Cardiac muscle cell (in vitro differentiated cells and primary cell): ENCODE data around the gene TRIM33. TPM values are rescaled to one million over a fixed set of nuclear protein-coding genes. Genes with fewer than 3 reads are reported as not detected.
"Not testable (repeated sequence)": the region's sequence is repeated elsewhere in the genome, so short reads cannot be mapped to it uniquely, and the experiment has no call there.

Experiments used
- DNase-seq, 2 donors: peaks; one replicate each; pipeline versions ENCODE4 v3.0.0 to v3.0.0-alpha.2; 2010 to 2017; ENCODE audit warnings: low read depth in 1 of 2, low spot score in 1 of 2
- H3K27ac ChIP-seq: fragments of 200-600 bp; sonication (generic); 2 replicates; pipeline ENCODE4 v1.5.1; 2016
- H3K27me3 ChIP-seq: fragments of 200-600 bp; sonication (generic); 2 replicates; pipeline ENCODE4 v1.6.0; 2016; ENCODE audit warnings: control low read depth
- H3K36me3 ChIP-seq: fragments of 200-600 bp; sonication (generic); 2 replicates; pipeline ENCODE4 v1.5.1; 2016; ENCODE audit warnings: control low read depth
- H3K4me1 ChIP-seq: fragments of 200-600 bp; sonication (generic); 2 replicates; pipeline ENCODE4 v1.8.1; 2017; ENCODE audit warnings: low read depth, mild to moderate bottlenecking, mixed run types
- H3K4me3 ChIP-seq: fragments of 200-600 bp; sonication (generic); 2 replicates; pipeline ENCODE4 v1.5.1; 2016; ENCODE audit warnings: mild to moderate bottlenecking
- H3K9me3 ChIP-seq: fragments of 200-600 bp; sonication (generic); 2 replicates; pipeline ENCODE4 v1.5.1; 2017; ENCODE audit warnings: low read depth, mild to moderate bottlenecking, control low read depth
- polyA plus RNA-seq: library from polyadenylated mRNA; unstranded; fragments of >200 nt; fragmentation: Nextera tagmentation; extraction: Ambion mirVana; gene quantifications from 2 replicates; pipeline ENCODE4 v1.2.1, GENCODE V29; 2016
- total RNA-seq: library from RNA; depleted of rRNA; stranded (reverse); fragments of >200 nt; gene quantifications from 2 replicates; pipeline ENCODE4 v1.2.3, GENCODE V29; 2016
- TF ChIP-seq, protein P1 (sequence below): IDR thresholded peaks from 2 replicates; pipeline ENCODE4 v1.5.1; 2012; ENCODE audit warnings: low read depth, mild to moderate bottlenecking, low read length

The TRIM33 gene
- total and polyA plus RNA-seq, 2 experiments from 2014 or later: 32.2 to 40.8 TPM

DNA sequence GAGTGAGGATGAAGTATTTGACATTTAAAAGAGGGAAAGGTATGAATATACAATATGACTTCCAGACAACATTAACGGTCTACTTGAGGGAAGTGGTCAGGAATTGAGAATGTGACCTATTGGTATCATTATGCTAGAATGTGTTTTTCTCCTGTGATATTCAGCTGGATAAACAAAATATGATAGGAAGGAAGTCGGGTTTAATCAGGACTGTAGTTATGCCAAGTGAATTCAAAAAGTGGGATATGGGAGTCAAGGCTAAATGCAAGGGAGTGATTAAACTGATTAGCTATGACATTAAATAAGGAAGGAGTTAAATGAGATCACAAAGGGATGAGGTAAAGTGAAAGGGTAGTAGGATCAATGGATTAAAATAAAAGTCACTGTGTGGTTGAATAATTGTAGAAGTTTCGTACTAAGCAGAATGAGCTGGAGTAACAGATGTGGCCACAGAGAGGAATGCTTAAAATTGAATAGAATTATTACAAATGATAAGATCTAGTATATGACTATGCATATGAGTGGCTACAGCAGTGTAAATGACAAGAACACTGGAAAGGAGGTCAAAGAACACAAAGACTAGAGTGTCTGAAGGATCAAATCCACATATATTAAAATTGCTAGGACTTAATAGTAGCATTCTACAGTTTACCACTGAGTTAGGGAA, 62.5 kb downstream of the TRIM33 start:
- Histone ChIP-seq H3K27ac (no peak overlapping the region), H3K9me3 (no peaks in the 10 kb centered on the region), H3K36me3 (peaks cover 9% of the 10 kb centered on the region), H3K4me3 (no peak overlapping the region), H3K4me1 (no peaks in the 10 kb centered on the region), H3K27me3 (no peaks in the 10 kb centered on the region)
- DNase-seq: no peak
- TF ChIP-seq, protein P1, sequence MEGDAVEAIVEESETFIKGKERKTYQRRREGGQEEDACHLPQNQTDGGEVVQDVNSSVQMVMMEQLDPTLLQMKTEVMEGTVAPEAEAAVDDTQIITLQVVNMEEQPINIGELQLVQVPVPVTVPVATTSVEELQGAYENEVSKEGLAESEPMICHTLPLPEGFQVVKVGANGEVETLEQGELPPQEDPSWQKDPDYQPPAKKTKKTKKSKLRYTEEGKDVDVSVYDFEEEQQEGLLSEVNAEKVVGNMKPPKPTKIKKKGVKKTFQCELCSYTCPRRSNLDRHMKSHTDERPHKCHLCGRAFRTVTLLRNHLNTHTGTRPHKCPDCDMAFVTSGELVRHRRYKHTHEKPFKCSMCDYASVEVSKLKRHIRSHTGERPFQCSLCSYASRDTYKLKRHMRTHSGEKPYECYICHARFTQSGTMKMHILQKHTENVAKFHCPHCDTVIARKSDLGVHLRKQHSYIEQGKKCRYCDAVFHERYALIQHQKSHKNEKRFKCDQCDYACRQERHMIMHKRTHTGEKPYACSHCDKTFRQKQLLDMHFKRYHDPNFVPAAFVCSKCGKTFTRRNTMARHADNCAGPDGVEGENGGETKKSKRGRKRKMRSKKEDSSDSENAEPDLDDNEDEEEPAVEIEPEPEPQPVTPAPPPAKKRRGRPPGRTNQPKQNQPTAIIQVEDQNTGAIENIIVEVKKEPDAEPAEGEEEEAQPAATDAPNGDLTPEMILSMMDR: no peak

DNA sequence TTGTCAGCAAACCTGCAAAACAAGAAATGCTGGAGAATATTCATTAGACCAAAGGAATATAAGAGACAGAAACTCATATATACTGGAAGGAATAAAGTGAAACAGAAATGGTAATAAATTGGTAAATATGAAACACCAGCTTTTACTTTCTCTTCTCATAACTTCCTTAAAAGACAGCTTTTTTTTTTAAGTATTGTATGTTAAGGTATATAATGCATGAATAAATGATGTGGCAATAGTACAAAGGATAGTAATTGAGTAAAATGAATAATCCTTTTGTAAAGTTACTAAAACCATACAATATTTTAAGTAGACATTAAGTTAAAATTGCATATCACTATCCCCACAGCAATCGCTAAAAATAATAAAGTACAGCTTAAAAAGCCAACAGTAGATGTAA, 64.8 kb downstream of the TRIM33 start:
- Histone ChIP-seq H3K27ac (no peak overlapping the region), H3K9me3 (no peaks in the 10 kb centered on the region), H3K36me3 (peaks cover 9% of the 10 kb centered on the region), H3K27me3 (no peaks in the 10 kb centered on the region), H3K4me1 (no peaks in the 10 kb centered on the region), H3K4me3 (no peak overlapping the region)
- TF ChIP-seq, protein P1: no peak
- no peak for DNase-seq

DNA sequence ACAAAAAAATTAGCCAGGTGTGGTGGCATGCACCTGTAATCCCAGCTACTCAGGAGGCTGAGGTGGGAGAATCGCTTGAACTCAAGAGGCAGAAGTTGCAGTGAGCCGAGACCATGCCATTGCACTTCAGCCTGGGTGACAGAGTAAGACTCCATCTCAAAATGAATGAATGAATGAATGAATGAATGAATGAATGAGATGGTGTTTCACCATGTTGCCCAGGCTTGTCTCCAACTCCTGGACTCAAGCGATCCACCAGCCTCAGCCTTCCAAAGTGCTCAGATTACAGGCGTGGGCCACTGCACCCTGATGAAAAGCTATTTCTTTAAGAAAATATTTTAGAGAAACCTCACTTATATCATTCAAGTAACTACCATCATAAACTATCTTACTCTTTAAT, 67.8 kb downstream of the TRIM33 start:
- not testable (repeated sequence) for DNase-seq, H3K27me3 ChIP-seq, H3K4me3 ChIP-seq, H3K9me3 ChIP-seq, H3K4me1 ChIP-seq, H3K27ac ChIP-seq
- peaks cover 16% of the 10 kb centered on the region for H3K36me3 ChIP-seq

DNA sequence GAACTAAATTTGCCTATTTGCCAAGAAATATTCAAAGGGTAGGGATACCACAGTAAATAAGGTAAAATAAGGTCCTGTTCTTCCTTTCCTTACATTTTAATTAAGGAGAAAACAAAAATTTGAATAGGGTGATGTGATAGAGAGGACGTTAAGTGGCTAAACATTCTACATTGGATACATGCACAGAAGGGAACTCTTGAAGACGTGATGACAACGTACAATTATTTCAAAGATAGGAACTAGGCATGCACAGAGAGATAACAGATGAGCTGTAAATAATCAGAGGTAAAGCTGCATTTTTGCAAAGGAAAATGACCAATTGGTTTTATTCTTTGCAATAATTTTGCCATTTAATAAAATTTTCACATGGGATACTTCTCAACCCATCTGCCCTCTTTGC, 69.7 kb downstream of the TRIM33 start:
- TF ChIP-seq, protein P1: no peak

DNA sequence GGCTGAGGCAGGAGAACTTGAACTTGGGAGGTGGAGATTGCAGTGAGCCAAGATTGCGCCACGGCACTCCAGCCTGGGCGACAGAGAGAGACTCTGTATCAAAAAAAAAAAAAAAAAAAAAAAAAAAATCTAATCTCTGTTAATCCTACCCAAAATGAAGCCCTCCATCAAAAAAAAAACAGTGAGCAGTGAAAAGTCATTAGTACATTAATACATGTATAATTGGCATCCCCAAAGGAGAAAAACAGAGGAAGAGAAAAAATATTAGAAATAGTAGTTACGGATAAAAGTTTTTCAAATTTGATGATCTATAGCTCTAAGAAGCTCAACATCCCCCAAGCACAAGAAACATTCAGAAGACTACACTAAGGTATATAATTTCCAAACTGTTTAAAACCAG, 71.6 kb downstream of the TRIM33 start:
- peaks cover 9% of the 10 kb centered on the region for H3K36me3 ChIP-seq
- TF ChIP-seq, protein P1: no peak
- H3K4me1 ChIP-seq: no peaks in the 10 kb centered on the region
- DNase-seq: no peak
- no peak overlapping the region for H3K27ac ChIP-seq
- H3K4me3 ChIP-seq: no peak overlapping the region
- no peaks in the 10 kb centered on the region for H3K27me3 ChIP-seq
- no peaks in the 10 kb centered on the region for H3K9me3 ChIP-seq

More for the DNA sequence above, 69.7 kb downstream of the TRIM33 start:
- Histone ChIP-seq H3K4me3 (no peak overlapping the region), H3K4me1 (no peaks in the 10 kb centered on the region), H3K27ac (no peak overlapping the region), H3K27me3 (no peaks in the 10 kb centered on the region), H3K36me3 (peaks cover 16% of the 10 kb centered on the region), H3K9me3 (no peaks in the 10 kb centered on the region)
- no peak for DNase-seq

DNA sequence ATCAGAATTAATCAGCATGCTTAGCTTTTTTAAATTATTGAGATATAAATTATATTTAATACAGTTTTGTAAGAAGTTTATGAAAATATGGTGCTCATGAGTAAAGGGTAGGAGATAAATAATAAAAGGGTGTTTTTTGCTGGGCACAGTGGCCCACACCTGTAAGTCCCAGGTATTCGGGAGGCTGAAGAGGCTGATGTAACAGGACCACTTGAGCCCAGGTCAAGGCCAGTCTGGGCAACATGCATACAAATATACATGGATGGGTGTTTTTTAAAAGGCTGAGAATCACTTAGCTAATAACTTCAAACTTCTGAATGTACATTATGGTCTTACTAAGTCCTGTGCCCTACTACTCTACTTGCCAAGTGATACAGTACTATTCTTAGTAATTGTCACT, 73.2 kb downstream of the TRIM33 start:
- Histone ChIP-seq H3K4me3 (no peak overlapping the region), H3K27me3 (no peaks in the 10 kb centered on the region), H3K4me1 (no peaks in the 10 kb centered on the region), H3K9me3 (no peaks in the 10 kb centered on the region), H3K36me3 (peaks cover 17% of the 10 kb centered on the region), H3K27ac (no peak overlapping the region)
- no peak for DNase-seq
- TF ChIP-seq, protein P1: no peak
